ENCODE measurements around the gene BPIFA1.

Gene BPIFA1

DNA sequence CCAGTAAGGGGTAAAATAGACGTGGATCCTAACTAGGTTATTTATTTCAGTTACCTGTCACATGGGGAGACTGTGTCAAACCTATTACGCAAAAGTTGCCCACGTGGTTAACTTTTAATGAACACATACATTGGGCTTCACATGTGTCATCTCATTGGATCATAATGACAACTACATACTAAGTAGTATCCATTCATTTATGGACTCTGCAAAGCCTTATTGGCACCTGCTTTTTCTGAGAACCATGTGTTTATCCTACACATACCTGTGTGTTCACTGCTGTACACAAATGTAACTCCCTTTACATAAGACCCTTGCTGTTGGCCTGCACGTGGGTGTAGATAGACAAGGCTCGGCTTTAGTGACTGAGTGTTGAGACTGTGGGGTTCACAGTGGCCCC lies 5.1 kb downstream of the BPIFA1 start:
- no peak for DNase-seq

DNA sequence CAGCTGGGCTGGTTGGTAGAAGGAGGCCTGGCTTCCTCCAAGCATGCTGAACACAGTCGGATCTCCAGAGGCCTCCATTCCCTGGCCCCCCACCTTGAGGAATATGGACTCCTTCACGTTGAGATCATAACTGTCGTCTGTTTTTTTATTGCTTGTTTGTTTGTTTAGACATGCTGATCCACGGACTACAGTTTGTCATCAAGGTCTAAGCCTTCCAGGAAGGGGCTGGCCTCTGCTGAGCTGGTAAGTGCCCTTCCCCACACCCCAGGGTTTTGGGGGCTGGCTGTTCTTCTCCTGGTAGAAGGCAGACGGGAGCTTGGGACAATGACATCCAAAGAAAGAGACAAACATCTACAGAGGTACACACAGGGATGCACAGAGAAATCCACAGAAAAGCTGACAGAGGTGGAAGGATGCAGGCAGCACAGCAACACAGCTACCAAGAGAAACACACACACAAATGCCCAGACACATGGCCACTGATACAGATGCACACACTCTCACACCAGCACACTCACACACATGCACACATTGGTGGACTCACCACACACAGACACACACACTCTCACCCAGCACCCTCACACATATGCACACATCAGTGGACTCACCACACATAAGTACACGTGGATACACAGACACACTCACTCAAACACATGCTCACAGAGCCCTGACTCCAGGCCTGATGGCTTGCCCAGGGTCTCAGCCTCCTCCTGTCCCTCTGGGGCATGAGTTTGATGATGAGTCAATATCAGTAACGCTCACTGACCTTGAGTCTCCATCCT lies 6.7 kb downstream of the BPIFA1 start:
- DNase-seq = no peak

DNA sequence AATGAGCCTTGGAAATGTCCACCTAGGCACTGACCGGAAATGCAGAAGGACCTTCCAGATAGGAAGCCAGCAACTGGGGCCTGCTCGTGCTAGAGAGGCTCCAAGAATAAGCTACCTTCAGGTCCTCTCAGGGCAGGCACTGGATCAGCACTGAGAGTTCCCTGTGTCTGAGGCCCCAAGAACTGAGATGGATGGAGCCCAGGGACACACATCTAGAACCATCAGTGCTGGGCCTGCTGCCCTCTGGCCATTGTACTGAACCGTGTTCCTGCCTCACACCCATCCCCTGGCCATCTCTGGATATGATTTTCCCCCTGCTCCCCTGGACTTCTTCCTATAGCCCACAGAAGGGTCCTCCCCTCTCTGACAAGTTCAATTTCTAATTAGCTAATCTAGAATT lies 10.3 kb downstream of the BPIFA1 start:
- DNase-seq = no peak

DNA sequence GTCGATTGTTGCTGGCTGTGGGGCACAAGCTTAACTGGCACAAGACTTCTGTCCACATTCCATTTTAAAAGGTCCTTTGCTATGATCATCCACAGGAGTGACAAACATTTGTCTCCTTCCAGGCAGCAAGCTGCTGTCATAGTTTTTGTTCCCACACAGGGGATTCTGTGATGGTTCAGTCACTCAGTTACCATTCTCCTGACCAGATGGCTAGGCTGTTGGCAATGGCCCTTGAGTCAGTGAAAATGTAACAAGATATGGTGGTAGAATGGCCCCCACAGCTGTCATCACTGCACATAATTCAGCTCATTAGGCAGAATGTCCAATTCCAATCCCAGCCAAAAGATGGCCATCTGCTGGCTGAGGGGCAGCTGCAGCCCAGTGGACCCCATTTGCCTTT lies 13.7 kb downstream of the BPIFA1 start:
- DNase-seq = no peak

DNA sequence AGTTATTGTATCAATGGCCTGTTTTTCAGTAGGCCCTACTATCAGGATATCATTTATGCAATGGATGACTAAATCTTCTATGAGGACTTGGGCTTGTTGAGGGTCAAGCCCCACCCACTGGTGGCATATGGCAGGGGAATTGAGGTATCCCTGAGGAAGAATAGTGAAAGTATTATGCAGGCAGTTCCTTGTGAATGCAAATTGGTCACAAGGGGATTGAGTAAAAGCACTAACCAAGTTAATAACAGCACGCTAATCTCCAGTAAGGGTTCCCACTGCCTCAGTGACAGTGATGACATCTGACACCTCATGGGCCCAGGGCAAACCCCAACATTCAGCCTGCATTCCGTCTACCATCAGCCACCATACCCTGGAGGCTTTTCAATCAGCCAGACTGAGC lies 14.9 kb downstream of the BPIFA1 start:
- DNase-seq = no peak

DNA sequence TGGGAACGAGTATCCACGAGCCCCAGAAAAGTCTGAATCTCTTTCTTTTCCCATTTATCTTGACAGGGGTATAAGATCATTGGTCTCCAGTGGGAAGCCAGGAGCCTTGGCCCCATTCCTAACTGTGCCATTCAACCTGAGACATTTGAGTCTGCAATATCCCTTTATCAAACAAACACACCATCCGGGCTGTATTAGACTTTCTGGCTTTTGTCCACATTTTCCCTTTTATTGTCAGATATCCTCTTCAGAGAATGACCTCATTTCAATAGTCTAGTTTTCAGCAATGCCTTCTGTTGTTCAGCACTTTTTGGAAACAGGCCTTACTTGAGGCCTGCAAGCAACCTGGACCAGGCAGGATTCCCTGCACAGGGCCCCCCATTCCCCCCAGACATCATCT lies 15.7 kb downstream of the BPIFA1 start:
- DNase-seq = no peak

DNA sequence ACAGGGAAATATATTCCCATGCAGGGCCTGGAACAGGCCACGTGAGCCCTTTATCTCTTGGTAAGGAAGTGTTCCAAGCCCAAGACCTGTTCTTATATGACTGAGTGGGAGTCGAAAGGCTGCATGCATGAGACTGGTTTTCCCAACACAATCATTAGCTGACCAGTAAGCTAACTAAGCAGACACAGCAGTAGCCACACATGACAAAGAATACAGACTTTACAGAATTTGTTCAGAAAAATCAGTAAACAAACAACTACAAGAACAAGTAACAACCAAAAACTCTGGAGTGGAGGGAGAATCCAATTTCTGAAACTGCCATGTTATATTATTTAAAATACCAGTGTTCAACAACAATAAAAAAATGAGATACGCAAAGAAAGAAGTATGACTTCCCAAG lies 16.7 kb downstream of the BPIFA1 start:
- no peak for DNase-seq

DNA sequence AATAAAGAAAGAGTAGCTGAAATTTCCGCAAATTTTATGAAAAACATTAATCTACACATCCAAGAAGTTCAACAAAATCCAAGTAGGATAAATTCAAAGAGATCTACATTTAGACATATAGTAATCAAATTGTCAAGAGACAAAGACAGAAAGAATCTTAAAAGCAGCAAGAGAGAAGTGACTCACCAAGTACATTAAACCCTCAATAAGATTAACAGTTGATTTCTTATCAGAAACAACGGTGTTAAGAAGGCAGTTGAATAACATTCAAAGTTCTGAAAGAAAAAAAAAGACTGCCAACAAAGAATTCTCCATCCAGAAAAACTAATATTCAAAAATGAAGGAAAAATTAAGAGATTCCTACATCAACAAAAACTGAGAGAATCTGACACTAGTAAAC lies 19.2 kb downstream of the BPIFA1 start:
- no peak for DNase-seq

DNA sequence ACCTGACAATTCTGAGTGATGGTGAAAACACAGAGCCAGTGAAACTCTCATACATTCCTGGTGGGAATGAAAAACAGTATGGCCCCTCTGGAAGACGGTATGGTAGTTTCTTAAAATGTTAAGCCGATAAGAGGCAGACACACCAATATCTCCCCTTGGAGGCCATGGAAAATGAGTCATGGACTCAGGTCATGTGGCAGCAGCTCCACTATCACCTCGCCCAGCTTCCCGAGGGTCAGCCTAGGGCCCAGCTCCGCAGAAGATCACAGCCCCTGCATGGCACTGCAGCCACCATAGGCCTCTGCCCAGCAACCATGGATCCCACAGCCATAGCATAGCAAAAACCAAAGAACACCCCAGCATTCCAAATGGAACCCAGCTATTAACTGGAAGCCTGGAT lies 21.4 kb downstream of the BPIFA1 start:
- DNase-seq = no peak

DNA sequence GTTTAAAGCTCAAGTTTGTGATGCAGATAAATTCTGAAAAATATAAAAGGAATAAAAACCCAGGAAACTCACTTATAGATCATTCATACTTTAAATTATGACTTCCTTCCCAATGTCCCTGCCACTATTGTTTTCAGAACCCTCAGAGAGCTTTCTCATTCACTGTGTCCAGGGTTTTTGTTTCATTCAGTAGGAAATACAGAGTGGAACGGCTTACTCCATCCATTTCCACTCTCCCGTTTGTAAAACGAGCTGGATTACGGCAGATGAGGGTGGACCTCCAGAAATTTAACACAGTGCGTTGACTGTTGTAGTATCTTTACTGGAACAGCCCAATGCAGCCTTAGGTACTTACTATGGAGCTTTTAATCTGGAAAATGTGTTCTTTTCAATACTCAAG lies 23.6 kb downstream of the BPIFA1 start:
- no peak for DNase-seq

DNA sequence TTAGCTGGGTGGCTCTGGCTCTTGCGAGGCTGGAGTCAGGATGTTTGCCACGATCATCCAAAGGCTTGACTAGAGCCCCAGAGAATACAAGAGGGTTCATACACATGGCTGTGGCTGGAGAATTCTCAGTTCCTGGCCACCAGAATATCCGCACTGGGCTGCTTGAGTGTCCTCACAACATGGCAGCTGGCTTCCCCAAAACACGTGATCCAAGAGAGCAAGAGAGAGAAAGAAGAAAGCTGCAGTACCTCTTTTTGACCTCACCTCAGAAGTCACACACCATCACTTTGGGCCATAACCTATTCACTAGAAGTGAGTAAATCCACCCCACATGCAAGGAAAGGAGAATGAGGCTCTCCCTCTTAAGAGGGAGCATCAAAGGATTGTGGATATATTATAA lies 25.7 kb downstream of the BPIFA1 start:
- DNase-seq = no peak

DNA sequence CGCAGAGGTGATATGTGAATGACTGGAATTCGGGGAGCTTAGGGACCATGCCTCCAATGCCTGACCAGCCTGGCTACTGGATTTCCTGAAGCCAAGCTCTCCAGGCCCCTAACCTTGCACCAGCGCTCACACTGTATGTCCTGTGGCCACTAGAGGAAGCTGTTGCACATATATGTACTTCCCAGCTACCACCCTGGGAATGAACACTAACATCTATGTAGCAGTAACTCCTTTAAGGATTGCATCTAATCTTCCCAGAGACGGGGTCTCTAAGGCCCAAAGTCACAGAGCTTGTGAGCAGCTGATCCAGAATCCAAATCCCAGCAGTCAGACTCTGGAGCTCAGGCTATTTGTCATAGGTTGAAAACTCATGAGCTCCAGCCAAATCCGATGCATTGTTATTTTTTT lies 26.9 kb downstream of the BPIFA1 start:
- peak; percentile 11 for DNase-seq

DNA sequence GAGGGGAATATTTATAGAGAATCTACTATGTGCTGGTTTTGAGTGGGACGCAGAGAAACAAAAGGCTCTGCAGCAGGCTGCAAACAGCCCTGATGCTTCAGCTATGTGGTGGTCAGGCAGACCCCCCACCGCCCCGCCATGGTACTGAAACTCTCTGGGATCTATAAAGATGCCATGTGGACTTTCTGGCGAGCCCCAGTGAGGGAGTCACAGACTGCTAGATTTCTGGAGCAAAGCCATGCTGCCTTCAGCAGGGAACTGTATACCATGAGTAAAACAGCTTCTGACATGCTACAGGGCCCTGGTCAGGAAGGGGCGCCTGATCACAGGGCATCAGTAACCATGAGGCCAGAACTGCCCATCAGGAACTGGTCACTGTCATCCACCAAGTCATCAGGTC lies 28.0 kb downstream of the BPIFA1 start:
- DNase-seq = no peak

DNA sequence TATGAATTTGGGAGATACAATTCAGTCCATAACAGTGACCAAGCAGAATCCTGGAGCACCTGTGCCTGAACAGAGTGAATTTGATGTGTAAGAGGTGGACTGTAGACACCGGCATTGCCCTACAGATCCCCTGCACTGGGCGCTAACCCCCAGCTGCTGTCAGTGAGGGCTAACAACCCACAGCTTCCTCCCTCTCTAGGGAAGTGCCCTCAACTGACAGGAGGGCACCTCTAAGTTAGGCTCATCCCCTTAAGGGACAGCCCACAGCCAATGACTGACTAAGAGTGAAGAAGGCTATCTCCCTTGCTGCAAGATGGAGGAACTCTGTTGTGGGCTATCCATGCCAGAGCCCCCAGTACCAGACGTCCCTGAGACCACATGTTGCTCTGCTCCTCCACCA lies 31.9 kb downstream of the BPIFA1 start:
- DNase-seq = no peak

DNA sequence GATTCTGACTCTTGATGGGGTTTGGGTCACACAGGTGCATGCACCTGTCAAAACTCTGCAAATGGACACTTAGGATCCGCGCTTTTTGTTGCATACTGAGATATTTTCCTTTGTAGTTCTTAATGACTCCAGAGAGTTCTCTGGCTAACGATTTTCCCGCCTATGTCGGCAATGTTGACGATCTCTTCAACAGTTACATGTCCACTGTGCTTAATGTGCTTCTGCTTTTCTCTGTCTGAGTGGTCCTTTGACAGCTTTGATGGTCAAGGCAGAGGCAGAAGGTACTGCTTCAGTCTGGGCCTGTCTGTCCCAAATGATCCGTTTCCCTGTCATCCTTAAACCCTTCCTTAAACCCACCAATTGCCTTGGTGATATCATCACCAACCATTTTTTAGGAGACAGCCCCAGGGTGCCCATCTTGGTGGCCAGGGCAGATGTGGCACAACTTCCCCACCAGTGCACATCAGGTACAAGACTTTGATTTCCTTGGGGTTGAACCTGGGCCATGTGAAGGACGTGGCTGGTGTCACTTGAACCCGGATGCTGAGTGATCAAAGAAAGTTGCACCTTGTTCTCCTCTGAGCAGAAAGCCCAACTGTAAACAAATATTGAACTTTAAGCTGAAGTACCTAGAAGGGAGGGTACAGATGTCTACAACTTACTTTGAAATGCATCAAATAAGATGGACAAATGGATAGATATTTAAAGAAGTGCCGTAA lies 36.5 kb downstream of the BPIFA1 start:
- DNase-seq = no peak

DNA sequence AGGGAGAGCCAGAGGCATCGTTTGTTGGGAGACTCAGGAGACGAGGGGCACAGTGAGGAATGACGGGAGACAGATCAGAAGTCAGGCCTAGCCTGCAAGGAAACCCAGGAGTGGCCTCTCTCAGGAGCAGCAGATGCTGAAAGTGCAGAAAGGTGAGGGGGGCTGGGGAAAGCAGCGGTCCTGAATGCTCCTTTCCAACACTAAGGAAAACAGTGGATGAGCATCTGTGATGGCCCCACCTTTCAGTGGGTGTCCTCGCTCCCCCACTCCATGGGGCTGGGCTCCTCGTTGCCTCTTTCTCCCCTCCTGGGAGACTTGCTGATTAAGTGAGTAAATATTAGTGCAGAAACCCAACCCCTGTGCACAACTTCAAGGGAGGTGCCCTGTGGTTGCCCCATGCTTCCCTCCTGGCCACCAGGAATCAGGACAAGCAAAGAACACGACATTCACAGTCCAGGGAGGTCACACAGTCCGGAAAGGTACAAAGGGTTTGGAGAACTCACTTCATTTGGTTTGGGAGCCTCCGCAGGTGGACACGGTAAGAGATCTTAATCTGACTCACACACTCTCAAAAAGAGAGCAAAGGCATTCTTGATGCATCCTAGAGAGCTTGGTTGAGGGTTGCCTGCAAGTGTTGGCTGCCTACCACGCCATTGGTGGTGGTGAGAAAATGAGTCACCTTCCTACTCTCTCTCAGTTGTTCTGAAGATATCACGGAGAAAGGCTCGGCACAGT lies 37.5 kb downstream of the BPIFA1 start:
- no peak for DNase-seq

DNA sequence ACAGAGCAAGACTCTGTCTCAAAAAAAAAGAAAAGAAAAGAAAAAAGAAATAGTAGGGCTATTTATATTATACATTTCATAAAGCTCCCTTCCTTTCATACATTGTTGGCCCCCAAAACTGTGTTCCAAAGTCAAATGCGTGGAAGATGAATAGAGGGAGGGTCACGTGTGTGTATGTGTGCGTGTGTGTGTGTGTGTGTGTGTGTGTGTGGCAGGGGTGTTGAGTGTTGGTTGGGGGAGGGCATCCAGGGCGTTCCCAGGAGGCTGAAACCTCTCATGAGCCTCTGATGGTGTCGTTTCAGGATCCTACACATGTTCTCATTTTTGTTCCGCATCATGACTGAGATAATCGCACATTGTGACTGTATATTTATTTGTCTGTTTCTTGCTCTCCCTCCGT lies 39.4 kb downstream of the BPIFA1 start:
- no peak for DNase-seq

DNA sequence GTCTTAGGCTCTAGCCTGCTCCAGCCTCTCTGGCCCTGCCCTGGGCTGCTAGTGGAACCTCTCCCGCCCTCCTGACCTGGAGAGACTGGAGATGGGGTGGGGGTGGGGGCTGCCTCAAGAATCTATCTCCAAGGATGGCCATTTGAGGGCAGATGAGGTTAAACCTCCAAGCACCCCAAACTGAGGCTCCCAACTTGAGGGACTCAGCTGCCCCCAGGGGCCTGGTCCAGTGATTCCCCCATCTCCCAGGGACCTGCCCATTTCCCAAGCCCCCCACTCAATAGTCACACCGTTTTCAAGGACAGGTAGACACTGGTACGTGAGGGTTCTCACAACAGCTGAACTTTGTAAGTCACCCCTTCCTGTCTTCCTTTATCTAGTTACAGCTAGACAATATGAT lies 40.1 kb downstream of the BPIFA1 start:
- DNase-seq = no peak

DNA sequence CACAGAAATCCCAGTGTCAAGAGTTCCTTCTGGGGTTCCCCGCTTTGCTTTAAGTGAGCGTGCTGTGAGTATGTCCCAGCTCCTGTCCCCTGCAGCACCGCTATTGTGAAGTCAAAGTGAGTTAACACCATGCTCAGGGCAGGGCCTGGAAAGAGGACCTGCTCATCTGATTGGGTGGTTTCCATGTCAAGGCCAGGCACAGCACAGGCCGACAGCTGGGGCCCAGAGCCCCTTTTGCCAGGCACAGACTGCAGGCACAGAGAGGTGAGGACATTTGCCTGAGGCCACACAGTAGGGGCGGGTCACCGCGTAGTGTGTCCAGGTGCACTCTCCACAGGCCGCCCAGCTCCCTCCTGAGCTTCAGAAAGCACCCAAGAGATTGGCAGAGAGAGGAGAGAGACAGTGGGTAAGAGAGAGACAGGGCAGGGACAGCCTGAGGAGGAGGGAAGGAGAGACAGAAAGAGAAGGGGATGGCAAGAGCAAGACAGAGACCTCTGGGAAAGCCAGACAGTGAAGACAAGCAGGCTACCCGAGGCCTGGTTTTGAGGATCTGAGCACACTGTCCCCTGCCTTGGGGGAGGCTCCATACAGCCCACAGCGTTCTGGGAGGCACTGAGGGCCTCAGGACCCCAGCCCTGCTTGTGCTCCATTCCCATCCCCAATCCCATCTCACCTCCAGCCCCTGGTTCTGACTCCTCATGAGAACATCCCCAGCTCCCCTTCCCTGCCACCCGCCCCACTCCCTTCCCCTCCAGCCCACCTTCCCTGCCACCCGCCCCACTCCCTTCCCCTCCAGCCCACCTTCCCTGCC lies 40.7 kb downstream of the BPIFA1 start:
- no peak for DNase-seq

DNA sequence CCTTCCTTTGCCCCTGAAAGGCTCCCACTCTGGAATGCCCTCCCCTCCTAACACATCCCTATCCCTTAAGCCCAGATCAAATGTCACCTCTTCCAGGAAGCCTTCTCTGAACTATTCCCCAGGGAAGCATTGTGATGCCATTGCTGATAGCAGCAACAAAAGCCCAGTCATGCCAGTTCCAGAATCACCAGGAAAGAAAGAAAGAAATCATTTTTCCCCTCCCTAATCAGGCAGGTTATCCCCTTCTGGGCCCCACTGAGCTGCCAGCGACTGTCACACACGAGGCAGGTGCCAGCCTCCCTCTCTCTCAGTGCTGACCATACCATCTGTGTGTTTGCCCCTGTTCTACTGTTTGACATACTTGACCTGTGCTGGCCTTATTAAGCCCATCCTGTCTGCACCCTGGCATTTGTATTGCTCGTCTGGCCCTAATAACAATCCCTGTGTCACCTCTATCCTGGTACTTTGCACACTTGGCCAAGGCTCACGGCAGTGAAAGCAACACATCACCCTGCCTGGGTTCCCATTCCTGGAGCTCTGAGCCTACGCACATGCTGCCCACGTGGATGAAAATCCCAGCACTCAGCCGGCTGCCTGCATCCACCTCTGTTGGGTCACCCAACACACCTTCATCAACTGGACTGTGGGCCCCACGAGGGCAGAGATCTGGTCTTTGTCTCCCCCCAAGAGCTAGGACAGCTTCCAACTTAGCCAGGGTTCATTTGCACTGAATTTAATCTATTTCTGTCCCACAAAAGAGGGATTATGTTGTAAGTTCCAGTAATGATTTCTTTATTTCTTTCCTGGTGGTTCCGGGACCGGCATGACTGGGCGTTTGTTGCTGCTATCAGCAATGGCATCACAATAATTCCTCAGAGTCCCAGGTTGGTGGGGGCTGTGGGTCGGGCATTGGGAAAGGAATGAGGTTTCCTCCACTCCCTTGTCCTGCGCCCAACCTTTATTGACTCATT lies 42.0 kb downstream of the BPIFA1 start:
- no peak for DNase-seq

DNA sequence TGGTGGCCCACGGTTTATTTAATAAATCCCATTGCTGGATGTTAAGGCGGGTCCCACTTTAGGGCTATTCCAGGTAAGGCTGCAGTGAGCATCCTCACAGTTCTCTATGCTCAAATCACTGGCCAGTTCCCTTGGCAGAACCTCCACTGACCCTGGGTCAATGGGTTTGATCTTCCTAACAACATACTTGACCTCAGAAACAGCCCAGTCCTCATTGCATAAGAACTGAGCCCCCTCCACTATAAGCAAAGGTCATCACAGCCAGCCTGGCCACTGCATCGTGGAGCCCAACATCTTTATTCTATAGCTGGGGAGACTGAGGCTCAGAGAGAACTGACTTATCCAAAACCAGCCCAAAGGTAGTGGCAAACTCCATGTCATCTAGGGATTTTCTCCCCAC lies 42.9 kb downstream of the BPIFA1 start:
- no peak for DNase-seq
